NCI-H1694 (cell line): ENCODE measurements around the gene PIAS2.
"Not testable (repeated sequence)": the region's sequence is repeated elsewhere in the genome, so short reads cannot be mapped to it uniquely, and the experiment has no call there.

Experiments
- DNase-seq: peaks from one replicate; lab custom pipeline; 2025; lab: John Stamatoyannopoulos, UW

PIAS2 gene

GRCh38 chr18:46832849-46833248 is 84.5 kb downstream of the PIAS2 start:
- DNase-seq = no peak

GRCh38 chr18:46832422-46832821 is 84.9 kb downstream of the PIAS2 start:
- DNase-seq = not testable (repeated sequence)

GRCh38 chr18:46831434-46831833 is 85.9 kb downstream of the PIAS2 start:
- no peak for DNase-seq

GRCh38 chr18:46830633-46831032 is 86.7 kb downstream of the PIAS2 start:
- no peak for DNase-seq

- DNase-seq = no peak
Observed at GRCh38 chr18:46829947-46830346, 87.4 kb downstream of the PIAS2 start.

GRCh38 chr18:46829531-46829930 is 87.8 kb downstream of the PIAS2 start:
- no peak for DNase-seq

GRCh38 chr18:46821856-46822711 is 95.2 kb downstream of the PIAS2 start:
- no peak for DNase-seq

- no peak for DNase-seq
Observed at GRCh38 chr18:46820863-46821262, 96.4 kb downstream of the PIAS2 start.

- DNase-seq = no peak
Observed at GRCh38 chr18:46815661-46816060, 101.6 kb downstream of the PIAS2 start.

GRCh38 chr18:46814399-46814798 is 102.9 kb downstream of the PIAS2 start:
- no peak for DNase-seq

- no peak for DNase-seq
Observed at GRCh38 chr18:46812311-46812710, 105.0 kb downstream of the PIAS2 start.

- DNase-seq = no peak
Observed at GRCh38 chr18:46810481-46811000, 106.8 kb downstream of the PIAS2 start.

GRCh38 chr18:46809145-46809544 is 108.2 kb downstream of the PIAS2 start:
- DNase-seq = no peak

GRCh38 chr18:46795945-46796344 is 121.4 kb downstream of the PIAS2 start:
- not testable (repeated sequence) for DNase-seq

GRCh38 chr18:46794607-46795006 is 122.7 kb downstream of the PIAS2 start:
- no peak for DNase-seq

- DNase-seq = no peak
Observed at GRCh38 chr18:46793565-46793964, 123.7 kb downstream of the PIAS2 start.

- DNase-seq = no peak
Observed at GRCh38 chr18:46789088-46789487, 128.2 kb downstream of the PIAS2 start.

GRCh38 chr18:46787674-46788073 is 129.6 kb downstream of the PIAS2 start:
- no peak for DNase-seq

- DNase-seq = no peak
Observed at GRCh38 chr18:46772357-46772756, 144.9 kb downstream of the PIAS2 start.

GRCh38 chr18:46771141-46771540 is 146.2 kb downstream of the PIAS2 start:
- peak; percentile 44 for DNase-seq

GRCh38 chr18:46770708-46771107 is 146.6 kb downstream of the PIAS2 start:
- DNase-seq = no peak

GRCh38 chr18:46768166-46768921 is 149.0 kb downstream of the PIAS2 start:
- no peak for DNase-seq

GRCh38 chr18:46767217-46767616 is 150.1 kb downstream of the PIAS2 start:
- DNase-seq = no peak
